Activated naive CD4-positive, alpha-beta T cell treated with Interleukin-2 at 50 U/mL for 16 hours (primary cell): ENCODE data around the gene PXDC1.
"Not testable (repeated sequence)": the region's sequence is repeated elsewhere in the genome, so short reads cannot be mapped to it uniquely, and the experiment has no call there.

Source experiments
- DNase-seq: peaks from one replicate; pipeline ENCODE4 v3.0.0-alpha.2; 2020

Gene PXDC1

GRCh38 chr6:3782876-3783832 is 31.6 kb upstream of the PXDC1 start:
- DNase-seq = no peak

- no peak for DNase-seq
Measured at GRCh38 chr6:3781504-3781903, 30.0 kb upstream of the PXDC1 start.

GRCh38 chr6:3779574-3779849 is 28.0 kb upstream of the PXDC1 start:
- DNase-seq = no peak

GRCh38 chr6:3778701-3779573 is 27.4 kb upstream of the PXDC1 start:
- DNase-seq = no peak

GRCh38 chr6:3777730-3778461 is 26.4 kb upstream of the PXDC1 start:
- no peak for DNase-seq

GRCh38 chr6:3776881-3777507 is 25.5 kb upstream of the PXDC1 start:
- no peak for DNase-seq

GRCh38 chr6:3775847-3776246 is 24.3 kb upstream of the PXDC1 start:
- no peak for DNase-seq

GRCh38 chr6:3775386-3775785 is 23.9 kb upstream of the PXDC1 start:
- no peak for DNase-seq

GRCh38 chr6:3773678-3774298 is 22.3 kb upstream of the PXDC1 start:
- no peak for DNase-seq

- not testable (repeated sequence) for DNase-seq
Measured at GRCh38 chr6:3772127-3772999, 20.9 kb upstream of the PXDC1 start.

- DNase-seq = no peak
Measured at GRCh38 chr6:3771407-3772011, 20.0 kb upstream of the PXDC1 start.

- no peak for DNase-seq
Measured at GRCh38 chr6:3770023-3770720, 18.7 kb upstream of the PXDC1 start.

GRCh38 chr6:3769610-3770009 is 18.1 kb upstream of the PXDC1 start:
- DNase-seq = no peak

GRCh38 chr6:3768502-3768901 is 17.0 kb upstream of the PXDC1 start:
- DNase-seq = no peak

- not testable (repeated sequence) for DNase-seq
Measured at GRCh38 chr6:3767483-3767882, 16.0 kb upstream of the PXDC1 start.

- no peak for DNase-seq
Measured at GRCh38 chr6:3766214-3766613, 14.7 kb upstream of the PXDC1 start.

GRCh38 chr6:3765415-3765814 is 13.9 kb upstream of the PXDC1 start:
- DNase-seq = no peak

- DNase-seq = no peak
Measured at GRCh38 chr6:3764516-3765335, 13.2 kb upstream of the PXDC1 start.

GRCh38 chr6:3762852-3763251 is 11.3 kb upstream of the PXDC1 start:
- DNase-seq = no peak
